ENCODE results near the gene PURB. TPM values are rescaled to one million over a fixed set of nuclear protein-coding genes. Genes with fewer than 3 reads are reported as not detected.

PURB gene
- total RNA-seq, 1 experiment from 2014 or later = 26.3 TPM

DNA sequence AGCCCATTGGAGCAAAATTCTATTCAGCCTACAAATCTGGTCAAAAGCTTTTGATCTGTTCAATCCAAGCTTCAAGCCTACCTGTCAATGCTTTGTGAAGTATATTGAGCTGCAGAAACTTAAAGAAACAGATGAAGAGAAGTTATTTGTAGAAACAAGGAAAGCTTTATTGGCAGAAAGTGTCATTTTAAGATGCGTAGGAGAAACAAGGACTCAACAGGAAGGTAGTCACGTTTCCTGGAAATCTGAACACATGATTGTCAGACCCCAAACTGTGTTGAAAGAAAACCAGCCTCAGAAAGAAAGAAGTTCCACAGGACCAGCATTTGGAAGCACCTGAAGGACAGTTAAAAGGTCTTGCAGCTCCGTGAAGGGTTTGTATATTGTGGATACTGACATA is 34.8 kb upstream of the PURB start:
- Histone ChIP-seq H3K4me1 (no peaks in the 10 kb centered on the region), H3K4me3 (ENCODE audit: low read depth, low read length) (no peak overlapping the region), H3K36me3 (ENCODE audit: control insufficient read depth, insufficient read depth, low read length) (no peaks in the 10 kb centered on the region), H3K9me3 (peaks cover 9% of the 10 kb centered on the region; the same call in 1 of the 2 replicates), H3K27me3 (replicated peaks; ENCODE audit: control insufficient read depth, insufficient read depth, low read length) (no peaks in the 10 kb centered on the region)
- H3K9me3 Mint-ChIP-seq (ENCODE audit: unreplicated experiment) = no peaks in the 10 kb centered on the region
- POLR2A ChIA-PET = no interaction called here
- no peak overlapping the region for H3K27ac Mint-ChIP-seq (ENCODE audit: unreplicated experiment)
- H3K27me3 Mint-ChIP-seq (ENCODE audit: insufficient read depth, unreplicated experiment) = peaks cover 3% of the 10 kb centered on the region
- CTCF ChIA-PET = no interaction called here
- no peaks in the 10 kb centered on the region for H3K4me1 Mint-ChIP-seq (ENCODE audit: low read depth, unreplicated experiment)
- TF ChIP-seq, protein P1, sequence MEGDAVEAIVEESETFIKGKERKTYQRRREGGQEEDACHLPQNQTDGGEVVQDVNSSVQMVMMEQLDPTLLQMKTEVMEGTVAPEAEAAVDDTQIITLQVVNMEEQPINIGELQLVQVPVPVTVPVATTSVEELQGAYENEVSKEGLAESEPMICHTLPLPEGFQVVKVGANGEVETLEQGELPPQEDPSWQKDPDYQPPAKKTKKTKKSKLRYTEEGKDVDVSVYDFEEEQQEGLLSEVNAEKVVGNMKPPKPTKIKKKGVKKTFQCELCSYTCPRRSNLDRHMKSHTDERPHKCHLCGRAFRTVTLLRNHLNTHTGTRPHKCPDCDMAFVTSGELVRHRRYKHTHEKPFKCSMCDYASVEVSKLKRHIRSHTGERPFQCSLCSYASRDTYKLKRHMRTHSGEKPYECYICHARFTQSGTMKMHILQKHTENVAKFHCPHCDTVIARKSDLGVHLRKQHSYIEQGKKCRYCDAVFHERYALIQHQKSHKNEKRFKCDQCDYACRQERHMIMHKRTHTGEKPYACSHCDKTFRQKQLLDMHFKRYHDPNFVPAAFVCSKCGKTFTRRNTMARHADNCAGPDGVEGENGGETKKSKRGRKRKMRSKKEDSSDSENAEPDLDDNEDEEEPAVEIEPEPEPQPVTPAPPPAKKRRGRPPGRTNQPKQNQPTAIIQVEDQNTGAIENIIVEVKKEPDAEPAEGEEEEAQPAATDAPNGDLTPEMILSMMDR (IDR thresholded peaks at IDR 0.05; ENCODE audit: insufficient read depth in 1 of 2, low read depth in 1 of 2, low read length in 1 of 2, severe bottlenecking in 1 of 2, unreplicated experiment in 1 of 2) = no peak
- BruUV-seq (replicated peaks) = no TSS peak
- no peak overlapping the region for H3K4me3 Mint-ChIP-seq (ENCODE audit: unreplicated experiment)
- intact Hi-C loops (cut with micrococcal nuclease; ENCODE audit: unreplicated experiment) = no loop called here
- H3K36me3 Mint-ChIP-seq (ENCODE audit: insufficient read depth, unreplicated experiment) = no peaks in the 10 kb centered on the region
- DNase-seq = no peak

DNA sequence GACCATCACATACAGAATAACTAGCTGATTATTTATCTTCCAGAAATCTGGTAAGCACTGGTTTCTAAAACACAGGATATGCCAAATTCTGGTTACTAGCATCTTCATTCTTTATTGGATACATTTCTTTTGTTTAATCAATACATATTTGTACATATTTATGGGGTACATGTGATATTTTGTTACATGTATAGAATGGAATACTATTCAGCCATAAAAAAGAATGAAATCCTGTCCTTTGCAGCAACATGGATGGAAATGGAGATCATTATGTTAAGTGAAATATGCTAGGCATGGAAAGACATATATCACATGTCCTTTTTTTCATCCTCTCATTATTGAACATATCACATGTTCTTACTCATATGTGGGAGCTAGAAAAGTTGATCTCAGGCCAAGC is 32.7 kb upstream of the PURB start:
- no peaks in the 10 kb centered on the region for H3K27me3 Mint-ChIP-seq (ENCODE audit: insufficient read depth, unreplicated experiment)
- intact Hi-C loops (cut with micrococcal nuclease; ENCODE audit: unreplicated experiment) = no loop called here
- Histone ChIP-seq H3K27me3 (replicated peaks; ENCODE audit: control insufficient read depth, insufficient read depth, low read length) (no peaks in the 10 kb centered on the region), H3K36me3 (ENCODE audit: control insufficient read depth, insufficient read depth, low read length) (no peaks in the 10 kb centered on the region), H3K9me3 (peaks cover 3% of the 10 kb centered on the region; the same call in 1 of the 2 replicates), H3K4me1 (no peaks in the 10 kb centered on the region), H3K4me3 (ENCODE audit: low read depth, low read length) (no peak overlapping the region)
- no peak overlapping the region for H3K27ac Mint-ChIP-seq (ENCODE audit: unreplicated experiment)
- ChIA-PET POLR2A (no interaction called here), CTCF (no interaction called here)
- TF ChIP-seq, protein P1 (IDR thresholded peaks at IDR 0.05; ENCODE audit: insufficient read depth in 1 of 2, low read depth in 1 of 2, low read length in 1 of 2, severe bottlenecking in 1 of 2, unreplicated experiment in 1 of 2) = no peak
- no peaks in the 10 kb centered on the region for H3K4me1 Mint-ChIP-seq (ENCODE audit: low read depth, unreplicated experiment)
- H3K36me3 Mint-ChIP-seq (ENCODE audit: insufficient read depth, unreplicated experiment) = no peaks in the 10 kb centered on the region
- no peaks in the 10 kb centered on the region for H3K9me3 Mint-ChIP-seq (ENCODE audit: unreplicated experiment)
- BruUV-seq (replicated peaks) = no TSS peak
- no peak overlapping the region for H3K4me3 Mint-ChIP-seq (ENCODE audit: unreplicated experiment)
- no peak for DNase-seq

DNA sequence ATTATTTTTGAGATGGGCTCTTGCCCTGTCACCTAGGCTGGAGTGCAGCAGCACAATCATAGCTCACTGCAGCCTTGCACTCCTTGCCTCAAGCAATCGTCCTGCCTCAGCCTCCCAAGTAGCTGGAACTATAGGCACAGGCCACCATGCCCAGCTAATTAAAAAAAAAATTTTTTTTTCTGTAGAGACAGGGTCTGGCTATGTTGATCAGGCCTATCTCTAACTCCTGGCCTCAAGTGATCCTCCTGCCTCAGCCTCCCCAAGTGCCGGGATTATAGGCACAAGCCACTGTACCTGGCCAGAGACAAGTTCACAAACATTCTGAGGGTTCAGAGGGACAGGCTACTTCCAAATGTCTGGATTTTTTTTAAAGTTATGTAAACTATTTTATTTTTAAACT is 32.1 kb upstream of the PURB start:
- Mint-ChIP-seq H3K27me3 (ENCODE audit: insufficient read depth, unreplicated experiment) (no peaks in the 10 kb centered on the region), H3K27ac (ENCODE audit: unreplicated experiment) (no peak overlapping the region), H3K9me3 (ENCODE audit: unreplicated experiment) (no peaks in the 10 kb centered on the region), H3K36me3 (ENCODE audit: insufficient read depth, unreplicated experiment) (no peaks in the 10 kb centered on the region), H3K4me3 (ENCODE audit: unreplicated experiment) (no peak overlapping the region), H3K4me1 (ENCODE audit: low read depth, unreplicated experiment) (no peaks in the 10 kb centered on the region)
- no peak overlapping the region for H3K4me3 ChIP-seq (ENCODE audit: low read depth, low read length)
- CTCF ChIA-PET = no interaction called here
- DNase-seq = no peak
- TF ChIP-seq, protein P1 (IDR thresholded peaks at IDR 0.05; ENCODE audit: insufficient read depth in 1 of 2, low read depth in 1 of 2, low read length in 1 of 2, severe bottlenecking in 1 of 2, unreplicated experiment in 1 of 2) = no peak
- intact Hi-C loops (cut with micrococcal nuclease; ENCODE audit: unreplicated experiment) = no loop called here
- H3K27me3 ChIP-seq (replicated peaks; ENCODE audit: control insufficient read depth, insufficient read depth, low read length) = no peaks in the 10 kb centered on the region
- no TSS peak for BruUV-seq (replicated peaks)
- H3K4me1 ChIP-seq = no peaks in the 10 kb centered on the region
- peaks cover 3% of the 10 kb centered on the region; the same call in 1 of the 2 replicates for H3K9me3 ChIP-seq
- H3K36me3 ChIP-seq (ENCODE audit: control insufficient read depth, insufficient read depth, low read length) = no peaks in the 10 kb centered on the region
- POLR2A ChIA-PET = no interaction called here

All from Caco-2 (cell line).